Lower lobe of right lung (tissue), 2 donors: Measurements from ENCODE around the gene ADAMTS13. TPM values are rescaled to one million over a fixed set of nuclear protein-coding genes. Genes with fewer than 3 reads are reported as not detected.

Experiments used
- ATAC-seq, 2 donors: fragments of 200-7000 bp; cut with Tn5 transposase; one replicate each; pipeline ENCODE4 v1.9.1; 2020 to 2022; ENCODE audit warnings: mild to moderate bottlenecking in 2 of 2, moderate library complexity in 2 of 2
- DNase-seq: peaks from one replicate; pipeline ENCODE4 v3.0.0-alpha.2; 2020
- H3K27ac ChIP-seq: fragments of 200-600 bp; one replicate; pipeline ENCODE4 v1.8.0; 2022
- H3K27me3 ChIP-seq: fragments of 200-600 bp; one replicate; pipeline ENCODE4 v1.8.0; 2022; ENCODE audit warnings: low read depth
- H3K36me3 ChIP-seq: fragments of 200-600 bp; one replicate; pipeline ENCODE4 v1.8.0; 2022; ENCODE audit warnings: mild to moderate bottlenecking
- H3K4me1 ChIP-seq: fragments of 200-600 bp; one replicate; pipeline ENCODE4 v1.8.0; 2022
- H3K4me3 ChIP-seq: fragments of 200-600 bp; one replicate; pipeline ENCODE4 v1.8.0; 2022; ENCODE audit warnings: mild to moderate bottlenecking
- H3K9me3 ChIP-seq: fragments of 200-600 bp; one replicate; pipeline ENCODE4 v1.8.0; 2022
- CTCF ChIP-seq: fragments of 200-600 bp; IDR thresholded peaks from one replicate; pipeline ENCODE4 v1.8.0; 2022; ENCODE audit warnings: antibody characterized with exemption, mild to moderate bottlenecking
- intact Hi-C: fragments of 100-400 bp; cut with DNase I; formaldehyde crosslinking; loops from one replicate; pipeline ENCODE4 v1.11.0; 2022
- total RNA-seq: library from RNA; stranded (reverse); fragmentation: NEBNext Ultra II Directional; extraction: Animal tissue kit (Norgen Biotek cat#: 25700); gene quantifications from one replicate; pipeline ENCODE4 v1.2.1, GENCODE V29; 2021
- donor health status: DM: no; HTN: yes; CAD: no; lungs with severe emphysema.

The ADAMTS13 gene
- total RNA-seq, 1 donor from 2014 or later: 1.9 TPM

DNA sequence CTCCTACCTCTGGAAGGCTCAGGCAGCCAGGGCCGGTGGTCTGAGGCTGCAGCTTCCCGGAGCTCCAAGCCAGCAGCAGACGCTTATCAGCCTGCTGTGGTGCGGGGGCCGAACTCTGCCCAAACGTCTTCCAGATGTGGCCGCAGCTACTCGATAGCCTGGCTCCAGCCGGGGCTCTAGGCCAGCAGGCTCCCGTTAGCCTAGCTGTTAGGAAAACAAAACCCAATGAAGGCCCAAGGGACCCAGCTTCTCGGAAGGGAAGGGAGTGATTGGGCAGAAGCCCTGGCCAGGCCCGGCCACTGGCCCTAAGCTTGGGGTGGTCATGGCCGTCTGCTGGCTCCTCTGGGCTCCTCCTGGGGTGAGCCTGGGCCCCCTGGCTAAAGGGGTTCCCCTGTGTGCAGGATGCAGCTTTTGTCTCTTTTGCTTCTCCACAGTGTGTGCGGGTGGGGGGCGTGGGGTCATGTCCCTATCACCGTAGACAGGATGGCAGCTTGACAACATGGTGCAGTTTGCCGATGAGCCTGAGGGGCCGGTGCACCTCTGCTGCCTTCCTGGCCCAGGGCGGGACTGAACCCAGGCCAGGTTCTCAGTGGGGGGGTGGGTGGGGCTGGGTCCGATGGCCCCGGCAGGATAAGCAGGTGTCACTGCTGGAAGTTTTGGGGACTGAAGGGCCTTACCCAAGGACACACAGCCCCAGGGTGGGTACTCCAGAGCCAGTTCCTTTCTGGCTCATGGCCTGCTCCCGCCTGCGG is 83.9 kb downstream of the ADAMTS13 start:
- TF ChIP-seq CTCF: no peak
- no peaks in the 10 kb centered on the region for H3K36me3 ChIP-seq
- ATAC-seq (peak; percentile 18 to 31), DNase-seq (no peak)
- peak overlapping the region; percentile 69 for H3K27ac ChIP-seq
- peaks cover 31% of the 10 kb centered on the region for H3K4me1 ChIP-seq
- H3K4me3 ChIP-seq: no peak overlapping the region
- H3K9me3 ChIP-seq: peaks cover 14% of the 10 kb centered on the region
- intact Hi-C loops: no loop called here
- no peaks in the 10 kb centered on the region for H3K27me3 ChIP-seq

- ATAC-seq (peak; percentile 51 to 65), DNase-seq (no peak)
- Histone ChIP-seq H3K4me1 (peaks cover 31% of the 10 kb centered on the region), H3K9me3 (peaks cover 9% of the 10 kb centered on the region), H3K27me3 (no peaks in the 10 kb centered on the region), H3K4me3 (no peak overlapping the region), H3K36me3 (no peaks in the 10 kb centered on the region), H3K27ac (peak overlapping the region; percentile 69)
- no peak for TF ChIP-seq CTCF
- intact Hi-C loops: no loop called here
Measured at GRCh38 chr9:133506653-133507038, 84.5 kb downstream of the ADAMTS13 start.

DNA sequence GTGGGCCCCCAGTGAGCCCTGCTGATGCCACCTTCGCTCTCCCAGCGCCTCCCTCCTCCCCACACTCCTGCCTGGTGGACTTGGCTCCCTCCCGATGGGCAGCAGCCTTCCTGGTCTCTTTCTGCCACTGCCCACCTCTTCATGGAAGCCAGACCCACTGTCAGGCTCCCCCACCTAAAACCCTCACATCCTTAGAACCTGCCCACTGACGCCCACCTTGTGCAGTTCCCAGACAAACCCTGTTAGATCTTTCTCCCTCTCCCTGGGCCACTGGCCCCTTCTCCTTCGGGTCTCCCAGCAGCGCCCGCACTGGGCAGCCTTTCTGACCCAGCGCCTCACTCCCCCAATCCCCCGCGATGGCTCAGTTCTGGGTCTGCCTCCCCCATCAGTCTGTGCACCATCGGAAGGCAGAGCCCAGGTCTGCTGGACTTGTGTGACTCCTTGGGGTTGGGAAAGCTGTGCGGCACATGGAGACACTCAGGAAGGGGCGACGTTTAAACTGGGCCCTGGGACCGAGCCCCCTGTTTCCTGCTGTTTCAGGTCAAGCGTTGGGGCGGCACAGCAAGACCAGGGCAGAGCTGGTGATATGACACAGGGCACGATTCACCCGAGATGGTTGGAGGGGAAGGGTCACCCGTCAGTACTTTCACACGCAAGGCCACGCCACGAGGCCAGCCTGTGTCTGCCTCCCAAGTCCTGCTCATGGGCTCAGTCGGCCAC is 85.2 kb downstream of the ADAMTS13 start:
- Histone ChIP-seq H3K4me3 (no peak overlapping the region), H3K4me1 (peaks cover 31% of the 10 kb centered on the region), H3K36me3 (no peaks in the 10 kb centered on the region), H3K9me3 (peaks cover 2% of the 10 kb centered on the region), H3K27ac (peak overlapping the region; percentile 69), H3K27me3 (no peaks in the 10 kb centered on the region)
- ATAC-seq (no peak), DNase-seq (no peak)
- intact Hi-C loops: no loop called here
- TF ChIP-seq CTCF: no peak

- no peak overlapping the region for H3K4me3 ChIP-seq
- H3K36me3 ChIP-seq: no peaks in the 10 kb centered on the region
- intact Hi-C loops: no loop called here
- DNase-seq: no peak
- H3K27ac ChIP-seq: no peak overlapping the region
- no peak for ATAC-seq
- TF ChIP-seq CTCF: no peak
- no peaks in the 10 kb centered on the region for H3K27me3 ChIP-seq
- H3K9me3 ChIP-seq: no peaks in the 10 kb centered on the region
- H3K4me1 ChIP-seq: peaks cover 31% of the 10 kb centered on the region
Measured at GRCh38 chr9:133508046-133508445, 85.9 kb downstream of the ADAMTS13 start.

Other genes starting within 250 kb of the ADAMTS13 start
- not detected for gene OBP2B, start 213.1 kb upstream of the ADAMTS13 start, total RNA-seq
- 25.0 TPM for gene ABO, start 147.2 kb upstream of the ADAMTS13 start, total RNA-seq
- 15.2 TPM for gene SURF6, start 86.2 kb upstream of the ADAMTS13 start, total RNA-seq
- 24.4 TPM for gene MED22, start 74.2 kb upstream of the ADAMTS13 start, total RNA-seq
- 1,397 TPM for gene RPL7A, start 74.1 kb upstream of the ADAMTS13 start, total RNA-seq
- gene SURF1, start 65.9 kb upstream of the ADAMTS13 start, total RNA-seq: 49.4 TPM
- gene SURF2, start 65.8 kb upstream of the ADAMTS13 start, total RNA-seq: 15.2 TPM
- gene SURF4, start 46.3 kb upstream of the ADAMTS13 start, total RNA-seq: 126 TPM
- gene STKLD1, start 46.0 kb upstream of the ADAMTS13 start, total RNA-seq: 1.6 TPM
- gene REXO4, start 4.4 kb upstream of the ADAMTS13 start, total RNA-seq: 20.9 TPM
- gene CACFD1, start 37.6 kb downstream of the ADAMTS13 start, total RNA-seq: 34.3 TPM
- 10.5 TPM for gene SLC2A6, start 56.7 kb downstream of the ADAMTS13 start, total RNA-seq
- gene MYMK, start 102.6 kb downstream of the ADAMTS13 start, total RNA-seq: not detected
- gene ADAMTSL2, start 112.3 kb downstream of the ADAMTS13 start, total RNA-seq: 10.1 TPM
- gene FAM163B, start 187.0 kb downstream of the ADAMTS13 start, total RNA-seq: not detected
- gene DBH, start 214.0 kb downstream of the ADAMTS13 start, total RNA-seq: not detected